Measurements from ENCODE around the gene TULP1.
"Not testable (repeated sequence)": the region's sequence is repeated elsewhere in the genome, so short reads cannot be mapped to it uniquely, and the experiment has no call there.

The TULP1 gene

GRCh38 chr6:35521235-35521634 is 8.5 kb upstream of the TULP1 start:
- no peak for DNase-seq (ENCODE audit: low read depth in 3 of 3)

GRCh38 chr6:35519313-35520015 is 6.8 kb upstream of the TULP1 start:
- DNase-seq (ENCODE audit: low read depth in 3 of 3), result no peak

- DNase-seq (ENCODE audit: low read depth in 3 of 3), result no peak
These were observed 6.0 kb upstream of the TULP1 start for GRCh38 chr6:35518566-35519312.

GRCh38 chr6:35517978-35518377 is 5.3 kb upstream of the TULP1 start:
- DNase-seq (ENCODE audit: low read depth in 3 of 3), result not testable (repeated sequence)

DNA sequence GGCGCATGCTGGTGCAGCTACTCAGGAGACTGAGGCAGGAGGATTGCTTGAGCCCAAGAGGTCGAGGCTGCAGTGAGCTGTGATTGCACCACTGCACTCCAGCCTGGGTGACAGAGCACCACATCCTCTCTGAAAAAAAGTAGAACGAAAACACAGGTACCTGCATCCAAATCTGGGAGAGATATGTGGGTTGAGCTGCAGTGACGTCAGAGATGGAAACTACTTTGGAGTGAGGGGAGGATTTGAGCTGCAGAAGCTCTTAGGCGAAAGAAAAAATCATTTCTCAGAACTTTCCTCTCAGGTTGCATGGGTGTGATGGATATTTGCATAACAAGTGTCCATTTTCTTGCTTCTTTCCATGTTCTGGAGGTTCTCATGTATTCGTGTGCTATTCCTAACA is 4.0 kb upstream of the TULP1 start:
- no peak for DNase-seq (ENCODE audit: low read depth in 3 of 3)

DNA sequence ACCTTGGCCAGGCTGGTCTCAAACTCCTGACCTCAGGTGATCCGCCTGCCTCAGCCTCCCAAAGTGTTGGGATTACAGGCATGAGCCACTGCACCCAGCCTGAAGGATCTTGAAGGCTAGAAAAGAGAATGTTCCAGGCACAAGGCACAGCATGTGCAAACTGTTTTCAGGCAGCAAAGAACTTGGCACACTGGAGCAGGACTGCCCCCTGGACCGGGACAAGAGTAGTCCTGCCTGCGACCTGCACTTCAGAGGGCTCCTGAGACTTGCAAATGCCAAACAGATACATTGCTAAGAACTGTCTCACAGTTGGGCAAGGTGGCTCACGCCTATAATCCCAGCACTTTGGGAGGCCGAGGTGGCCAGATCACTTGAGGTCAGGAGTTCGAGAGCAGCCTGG is 3.2 kb upstream of the TULP1 start:
- DNase-seq (ENCODE audit: low read depth in 3 of 3), result not testable (repeated sequence)

- no peak for DNase-seq (ENCODE audit: low read depth in 3 of 3)
These were observed 1.9 kb upstream of the TULP1 start for GRCh38 chr6:35514587-35514986.

GRCh38 chr6:35512006-35512405 is 690 bp downstream of the TULP1 start:
- no peak for DNase-seq (ENCODE audit: low read depth in 3 of 3)

DNA sequence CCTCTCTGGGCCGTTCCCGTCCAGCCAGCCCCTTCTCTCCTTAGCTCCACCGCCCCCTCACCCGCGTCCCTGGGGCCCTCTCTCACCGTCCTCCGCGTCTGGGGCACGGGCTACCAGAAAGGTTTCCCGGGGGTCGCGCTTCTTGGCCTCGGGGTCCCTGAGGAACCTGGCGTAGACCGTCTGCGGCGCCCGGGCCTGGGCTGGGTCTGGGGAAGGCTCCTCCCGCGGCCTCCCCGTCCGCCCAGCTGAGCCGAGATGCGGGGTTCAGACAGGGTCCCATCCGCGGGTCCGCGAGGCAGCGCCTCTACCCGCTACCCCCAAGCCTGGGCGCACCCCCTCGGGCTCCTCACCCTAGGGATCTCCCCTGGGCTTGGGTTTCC is 1.1 kb downstream of the TULP1 start:
- no peak for DNase-seq (ENCODE audit: low read depth in 3 of 3)

DNA sequence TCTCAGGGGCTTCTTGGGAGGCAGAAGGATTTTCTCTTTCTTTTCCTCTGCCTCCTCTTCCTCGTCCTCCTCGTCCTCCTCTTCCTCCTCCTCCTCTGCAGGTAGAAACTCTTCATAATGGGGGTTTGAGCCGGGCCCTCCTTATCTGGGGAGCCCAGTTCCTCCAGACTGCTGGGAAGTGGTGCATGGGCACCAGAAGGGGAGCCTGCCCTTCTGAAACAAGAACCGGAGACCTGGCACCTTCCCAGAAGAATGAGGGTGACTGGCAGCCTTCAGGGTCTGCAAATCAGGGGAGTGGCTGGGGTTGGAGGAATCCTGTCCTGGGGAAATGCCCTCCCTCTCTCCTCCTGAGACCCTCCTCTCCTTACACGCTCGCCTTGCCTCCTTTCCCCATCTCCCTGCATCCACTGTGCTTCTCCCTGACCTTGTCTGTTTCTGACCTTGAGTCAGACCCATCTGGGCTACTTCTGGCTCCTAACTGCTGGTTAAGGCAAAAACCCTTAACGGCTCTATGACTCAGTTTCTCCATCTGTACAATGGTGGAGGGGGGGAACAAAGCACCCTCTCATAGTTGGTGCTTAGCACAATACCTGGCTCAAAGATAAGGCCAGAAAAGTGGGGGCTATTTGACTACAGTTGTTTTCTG is 1.7 kb downstream of the TULP1 start:
- no peak for DNase-seq (ENCODE audit: low read depth in 3 of 3)

GRCh38 chr6:35508542-35508941 is 4.2 kb downstream of the TULP1 start:
- no peak for DNase-seq (ENCODE audit: low read depth in 3 of 3)

- DNase-seq (ENCODE audit: low read depth in 3 of 3), result no peak
These were observed 4.7 kb downstream of the TULP1 start for GRCh38 chr6:35508027-35508426.

- DNase-seq (ENCODE audit: low read depth in 3 of 3), result no peak
These were observed 5.5 kb downstream of the TULP1 start for GRCh38 chr6:35507221-35507620.

DNA sequence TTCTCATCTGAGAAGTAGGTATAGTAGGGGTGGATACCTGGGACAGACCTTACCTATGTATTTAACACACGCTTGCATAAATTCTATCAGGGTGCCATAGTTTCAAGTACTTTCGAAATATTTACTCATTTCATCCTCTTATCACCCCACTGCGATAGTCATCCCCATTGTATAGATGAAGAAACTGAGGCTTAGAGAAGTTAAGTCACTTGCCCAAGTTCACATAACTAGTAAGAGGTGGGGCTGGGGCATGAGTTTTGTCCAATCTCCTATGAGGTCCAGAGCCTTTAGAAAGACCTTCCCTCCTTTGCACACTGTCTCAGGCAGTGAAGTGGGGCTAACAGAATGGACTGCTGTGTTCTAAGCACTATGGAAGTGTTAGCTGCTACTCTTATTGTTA is 6.2 kb downstream of the TULP1 start:
- no peak for DNase-seq (ENCODE audit: low read depth in 3 of 3)

- no peak for DNase-seq (ENCODE audit: low read depth in 3 of 3)
These were observed 6.7 kb downstream of the TULP1 start for GRCh38 chr6:35505999-35506412.

DNA sequence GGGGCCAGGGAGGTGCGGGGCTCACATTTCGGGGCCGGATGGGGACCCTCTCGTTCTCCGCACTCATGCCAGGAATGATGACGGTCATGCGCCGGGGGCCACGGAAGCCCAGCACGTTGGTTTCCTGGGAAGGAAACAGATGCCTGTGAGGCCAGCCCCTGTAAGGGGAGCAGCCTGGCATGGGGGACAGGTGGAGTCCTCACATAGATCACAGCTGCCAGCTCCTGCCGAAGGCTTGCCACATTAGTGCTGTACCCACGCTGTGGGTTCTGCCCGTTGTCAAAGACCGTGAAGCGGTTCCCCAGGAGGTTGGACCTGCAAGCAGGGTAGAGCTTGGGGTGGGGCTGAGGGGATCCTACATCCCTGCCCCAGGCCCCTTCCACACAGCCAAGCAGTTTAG is 9.2 kb downstream of the TULP1 start:
- DNase-seq (ENCODE audit: low read depth in 3 of 3), result no peak

- DNase-seq (ENCODE audit: low read depth in 3 of 3), result no peak
These were observed 10.9 kb downstream of the TULP1 start for GRCh38 chr6:35501784-35502183.

DNA sequence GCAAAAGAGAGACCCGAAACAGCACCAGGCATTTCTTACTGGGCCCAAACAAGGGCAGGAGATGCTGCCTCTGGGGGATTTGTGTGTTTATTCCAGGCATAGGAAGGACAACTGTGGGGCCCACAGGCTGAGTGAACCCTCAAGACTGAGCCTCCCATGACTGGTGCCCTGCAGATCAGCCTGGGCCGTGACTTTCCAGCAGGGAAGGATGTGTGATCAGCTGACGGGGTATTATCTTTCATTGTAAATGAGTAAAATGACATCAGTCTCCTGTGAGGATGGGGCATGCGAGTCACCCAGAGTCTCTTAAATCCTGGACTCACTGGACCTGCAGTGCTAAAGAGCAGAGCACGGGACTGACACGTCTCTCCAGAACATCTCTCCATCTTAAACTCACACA is 11.9 kb downstream of the TULP1 start:
- DNase-seq (ENCODE audit: low read depth in 3 of 3), result no peak

- DNase-seq (ENCODE audit: low read depth in 3 of 3), result no peak
These were observed 13.3 kb downstream of the TULP1 start for GRCh38 chr6:35499372-35499771.

GRCh38 chr6:35498422-35499067 is 14.2 kb downstream of the TULP1 start:
- DNase-seq (ENCODE audit: low read depth in 3 of 3), result no peak

DNA sequence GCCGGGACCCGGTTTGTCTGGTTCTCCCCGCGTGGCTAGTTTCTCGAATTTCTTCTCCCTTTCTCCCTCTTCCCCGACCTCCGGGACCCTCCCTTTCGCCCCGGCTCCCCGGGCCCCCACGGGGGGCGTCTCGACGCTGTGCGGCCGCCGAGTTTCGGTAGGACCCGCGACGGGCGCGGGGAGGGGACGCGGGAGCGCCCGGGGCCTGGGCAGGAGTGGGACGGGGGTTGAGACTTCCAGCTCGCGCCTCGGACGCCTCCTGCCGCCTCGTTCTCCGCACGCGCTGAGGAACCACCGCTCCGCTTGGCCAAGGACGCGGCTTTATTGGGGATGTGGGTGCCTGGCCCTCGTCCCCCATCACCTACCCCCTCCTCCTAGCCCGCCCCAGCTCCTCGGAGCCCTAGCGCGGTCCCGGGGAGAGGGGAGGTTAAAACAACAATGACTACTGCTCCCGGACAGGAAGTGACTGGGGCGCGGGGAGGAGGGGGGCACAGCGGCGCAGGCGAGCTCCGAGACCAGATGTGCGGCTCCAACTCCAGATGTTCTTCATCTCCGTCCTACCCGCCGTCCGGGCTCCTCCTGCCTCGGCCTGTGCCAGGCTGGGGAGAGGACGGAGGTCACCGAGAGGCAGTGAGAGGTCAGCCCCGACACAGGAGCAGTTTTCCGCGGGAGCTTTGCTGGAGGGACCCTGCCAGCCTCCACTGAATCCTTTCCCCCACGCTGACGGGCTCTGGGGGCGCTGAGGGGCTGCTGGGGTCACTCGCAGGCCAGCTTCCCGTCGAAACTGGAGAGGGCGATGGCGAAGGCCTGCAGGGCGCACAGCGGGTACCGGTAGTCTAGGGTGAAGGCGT is 14.9 kb downstream of the TULP1 start:
- no peak for DNase-seq (ENCODE audit: low read depth in 3 of 3)
